KMS-11 (cell line): Measurements from ENCODE around the gene ACAD9.

Source experiments
- H2AFZ ChIP-seq: fragments of 200-600 bp; sonication (generic); 2 replicates; pipeline ENCODE4 v1.6.1; 2016; ENCODE audit warnings: antibody characterized with exemption, mixed run types, low read depth
- H3K27ac ChIP-seq: fragments of 200-600 bp; sonication (generic); 2 replicates; pipeline ENCODE4 v1.6.1; 2016; ENCODE audit warnings: mild to moderate bottlenecking, mixed run types
- H3K27me3 ChIP-seq: fragments of 200-600 bp; sonication (generic); 2 replicates; pipeline ENCODE4 v1.6.1; 2017; ENCODE audit warnings: mild to moderate bottlenecking, low read depth, mixed run types, moderate library complexity; ENCODE audit not compliant: insufficient read depth
- H3K36me3 ChIP-seq: fragments of 200-600 bp; sonication (generic); 2 replicates; pipeline ENCODE4 v1.6.1; 2017; ENCODE audit warnings: mild to moderate bottlenecking, mixed run types; ENCODE audit not compliant: insufficient read depth
- H3K4me1 ChIP-seq: fragments of 200-600 bp; sonication (generic); 2 replicates; pipeline ENCODE4 v1.6.1; 2016; ENCODE audit warnings: mild to moderate bottlenecking, low read depth, mixed run types; ENCODE audit not compliant: poor library complexity, severe bottlenecking
- H3K4me2 ChIP-seq: fragments of 200-600 bp; sonication (generic); 2 replicates; pipeline ENCODE4 v1.7.0; 2016; ENCODE audit warnings: mild to moderate bottlenecking, mixed run types
- H3K4me3 ChIP-seq: fragments of 200-600 bp; sonication (generic); IDR thresholded peaks from 2 replicates; pipeline ENCODE4 v1.6.1; 2017; ENCODE audit warnings: low read depth, low read length, mixed read lengths; ENCODE audit not compliant: insufficient read depth
- H3K79me2 ChIP-seq: fragments of 200-600 bp; sonication (generic); 2 replicates; pipeline ENCODE4 v1.6.1; 2016; ENCODE audit warnings: low read depth, mixed run types; ENCODE audit not compliant: insufficient read depth
- H3K9ac ChIP-seq: fragments of 200-600 bp; sonication (generic); 2 replicates; pipeline ENCODE4 v1.6.1; 2016; ENCODE audit warnings: mild to moderate bottlenecking, mixed run types
- H4K20me1 ChIP-seq: fragments of 200-600 bp; sonication (generic); 2 replicates; pipeline ENCODE4 v1.6.1; 2016; ENCODE audit warnings: mild to moderate bottlenecking, mixed run types; ENCODE audit not compliant: insufficient read depth
- TF ChIP-seq, protein P1 (sequence below): fragments of 200-600 bp; sonication (generic); conservative IDR thresholded peaks from 2 replicates; pipeline ENCODE4 v1.6.1; 2017; ENCODE audit warnings: low read depth, mild to moderate bottlenecking, antibody characterized with exemption, low read length, moderate library complexity, mixed read lengths

Gene ACAD9

DNA sequence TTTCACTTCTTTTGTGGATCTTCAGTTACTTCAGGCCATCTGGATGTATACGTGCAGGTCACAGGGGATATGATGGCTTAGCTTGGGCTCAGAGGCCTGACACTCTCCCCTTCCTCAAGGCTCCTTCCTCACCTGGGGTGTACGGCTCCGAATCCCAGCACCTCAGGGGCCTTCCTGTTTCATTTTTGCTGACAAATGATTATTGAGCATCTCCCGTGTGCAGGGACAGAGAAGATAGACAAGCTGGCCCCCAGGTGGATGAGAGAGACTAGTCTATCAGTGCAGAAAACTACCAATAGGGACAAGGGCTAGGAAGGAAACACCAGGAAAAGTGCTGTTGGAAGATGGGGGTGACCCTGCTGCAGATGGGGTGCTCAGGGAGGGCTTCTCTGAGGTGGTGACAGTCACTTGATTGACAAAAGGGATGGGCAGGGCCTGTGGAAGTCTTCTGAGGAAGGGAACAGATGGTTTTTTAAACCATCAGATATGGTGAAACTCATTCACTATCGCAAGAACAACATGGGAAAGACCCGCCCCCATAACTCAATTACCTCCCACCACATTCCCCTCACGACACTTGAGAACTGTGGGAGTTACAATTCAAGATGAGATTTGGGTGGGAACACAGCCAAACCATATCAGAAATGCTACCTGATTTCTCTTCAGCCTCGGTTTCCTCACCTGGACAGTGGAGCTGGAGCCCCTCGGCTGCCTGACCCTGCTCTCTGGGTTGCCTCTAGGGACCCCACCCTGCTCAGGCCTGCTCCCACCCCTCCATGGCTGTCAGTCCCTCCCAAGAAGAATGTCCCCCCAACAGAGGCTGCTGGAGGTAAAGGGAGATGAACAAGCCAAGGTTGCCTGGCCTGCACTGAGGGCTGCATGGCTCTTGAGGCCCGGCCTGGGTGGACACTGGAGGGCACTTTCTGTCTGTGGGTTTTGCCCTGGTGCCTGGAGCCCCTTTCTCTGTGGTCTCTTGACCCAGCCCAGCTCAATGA, 37.2 kb upstream of the ACAD9 start:
- no peak overlapping the region for H2AFZ ChIP-seq
- peaks cover 17% of the 10 kb centered on the region for H3K4me1 ChIP-seq
- TF ChIP-seq, protein P1, sequence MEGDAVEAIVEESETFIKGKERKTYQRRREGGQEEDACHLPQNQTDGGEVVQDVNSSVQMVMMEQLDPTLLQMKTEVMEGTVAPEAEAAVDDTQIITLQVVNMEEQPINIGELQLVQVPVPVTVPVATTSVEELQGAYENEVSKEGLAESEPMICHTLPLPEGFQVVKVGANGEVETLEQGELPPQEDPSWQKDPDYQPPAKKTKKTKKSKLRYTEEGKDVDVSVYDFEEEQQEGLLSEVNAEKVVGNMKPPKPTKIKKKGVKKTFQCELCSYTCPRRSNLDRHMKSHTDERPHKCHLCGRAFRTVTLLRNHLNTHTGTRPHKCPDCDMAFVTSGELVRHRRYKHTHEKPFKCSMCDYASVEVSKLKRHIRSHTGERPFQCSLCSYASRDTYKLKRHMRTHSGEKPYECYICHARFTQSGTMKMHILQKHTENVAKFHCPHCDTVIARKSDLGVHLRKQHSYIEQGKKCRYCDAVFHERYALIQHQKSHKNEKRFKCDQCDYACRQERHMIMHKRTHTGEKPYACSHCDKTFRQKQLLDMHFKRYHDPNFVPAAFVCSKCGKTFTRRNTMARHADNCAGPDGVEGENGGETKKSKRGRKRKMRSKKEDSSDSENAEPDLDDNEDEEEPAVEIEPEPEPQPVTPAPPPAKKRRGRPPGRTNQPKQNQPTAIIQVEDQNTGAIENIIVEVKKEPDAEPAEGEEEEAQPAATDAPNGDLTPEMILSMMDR: no peak
- H3K9ac ChIP-seq: no peak overlapping the region
- H3K27ac ChIP-seq: no peak overlapping the region
- H4K20me1 ChIP-seq: no peaks in the 10 kb centered on the region
- H3K4me3 ChIP-seq: no peak overlapping the region
- no peaks in the 10 kb centered on the region for H3K27me3 ChIP-seq
- H3K79me2 ChIP-seq: no peaks in the 10 kb centered on the region
- no peak overlapping the region for H3K4me2 ChIP-seq
- no peaks in the 10 kb centered on the region for H3K36me3 ChIP-seq

DNA sequence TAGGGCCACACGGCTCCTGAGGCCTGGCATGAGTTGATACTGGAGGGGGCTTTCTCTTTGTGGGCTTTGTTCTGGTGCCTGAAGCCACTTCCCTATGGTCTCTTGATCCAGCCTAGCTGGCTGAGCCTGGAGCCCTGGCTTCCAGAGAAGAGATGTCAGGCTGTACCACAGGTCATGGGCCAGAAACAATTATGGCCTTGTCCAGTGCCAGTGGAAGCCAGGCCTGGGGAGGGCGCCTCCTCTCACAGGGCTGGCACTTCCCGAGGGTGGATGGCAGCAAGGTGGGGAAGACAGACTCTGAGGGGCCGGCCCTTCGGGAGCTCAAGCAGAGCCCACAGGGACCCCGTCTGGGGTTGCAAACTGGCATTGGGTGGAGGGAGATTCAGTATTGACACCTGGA, 34.9 kb upstream of the ACAD9 start:
- H3K4me2 ChIP-seq: no peak overlapping the region
- H4K20me1 ChIP-seq: no peaks in the 10 kb centered on the region
- no peak overlapping the region for H3K27ac ChIP-seq
- no peaks in the 10 kb centered on the region for H3K27me3 ChIP-seq
- no peak overlapping the region for H3K4me3 ChIP-seq
- no peak overlapping the region for H2AFZ ChIP-seq
- no peaks in the 10 kb centered on the region for H3K36me3 ChIP-seq
- no peaks in the 10 kb centered on the region for H3K79me2 ChIP-seq
- H3K4me1 ChIP-seq: peaks cover 17% of the 10 kb centered on the region
- TF ChIP-seq, protein P1: no peak
- no peak overlapping the region for H3K9ac ChIP-seq

DNA sequence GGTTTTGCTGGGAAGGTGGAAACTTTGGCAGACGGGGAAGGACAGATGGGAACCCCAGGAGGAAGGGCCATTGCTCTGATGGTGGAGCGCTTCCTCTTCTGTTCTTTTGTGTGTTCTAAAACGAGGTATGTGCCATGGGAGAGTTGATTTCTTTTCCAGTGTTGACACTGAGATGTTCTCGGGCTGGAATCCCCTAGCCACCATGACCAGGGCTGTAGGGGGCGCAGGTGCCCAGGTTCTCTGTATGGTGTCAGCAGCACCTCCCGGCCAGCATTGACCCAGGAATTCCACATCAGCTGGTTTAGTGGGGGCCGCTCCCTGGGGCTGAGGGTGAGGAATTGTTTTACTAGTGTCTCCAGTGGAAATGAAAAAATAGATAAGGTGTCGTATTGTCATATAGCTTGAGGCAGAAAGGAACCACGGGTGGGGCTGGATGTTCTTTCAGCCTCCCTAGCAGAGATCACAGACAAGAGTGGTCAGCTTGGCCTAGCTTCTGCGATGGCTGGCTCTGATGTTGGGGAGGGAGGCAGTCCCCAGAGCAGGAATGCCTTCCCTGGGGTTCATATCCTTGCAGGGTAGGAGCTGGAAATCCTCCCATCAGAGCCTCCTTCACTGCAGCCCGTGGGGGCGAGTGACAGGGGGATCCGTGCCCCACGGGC, 34.2 kb upstream of the ACAD9 start:
- Histone ChIP-seq H3K79me2 (no peaks in the 10 kb centered on the region), H3K4me1 (peaks cover 17% of the 10 kb centered on the region), H3K36me3 (no peaks in the 10 kb centered on the region), H3K9ac (no peak overlapping the region), H3K27ac (no peak overlapping the region), H2AFZ (peak overlapping the region; percentile 89), H3K4me2 (peak overlapping the region; percentile 92), H3K27me3 (no peaks in the 10 kb centered on the region), H3K4me3 (no peak overlapping the region), H4K20me1 (no peaks in the 10 kb centered on the region)
- TF ChIP-seq, protein P1: no peak; the same call in 1 of the 2 replicates

DNA sequence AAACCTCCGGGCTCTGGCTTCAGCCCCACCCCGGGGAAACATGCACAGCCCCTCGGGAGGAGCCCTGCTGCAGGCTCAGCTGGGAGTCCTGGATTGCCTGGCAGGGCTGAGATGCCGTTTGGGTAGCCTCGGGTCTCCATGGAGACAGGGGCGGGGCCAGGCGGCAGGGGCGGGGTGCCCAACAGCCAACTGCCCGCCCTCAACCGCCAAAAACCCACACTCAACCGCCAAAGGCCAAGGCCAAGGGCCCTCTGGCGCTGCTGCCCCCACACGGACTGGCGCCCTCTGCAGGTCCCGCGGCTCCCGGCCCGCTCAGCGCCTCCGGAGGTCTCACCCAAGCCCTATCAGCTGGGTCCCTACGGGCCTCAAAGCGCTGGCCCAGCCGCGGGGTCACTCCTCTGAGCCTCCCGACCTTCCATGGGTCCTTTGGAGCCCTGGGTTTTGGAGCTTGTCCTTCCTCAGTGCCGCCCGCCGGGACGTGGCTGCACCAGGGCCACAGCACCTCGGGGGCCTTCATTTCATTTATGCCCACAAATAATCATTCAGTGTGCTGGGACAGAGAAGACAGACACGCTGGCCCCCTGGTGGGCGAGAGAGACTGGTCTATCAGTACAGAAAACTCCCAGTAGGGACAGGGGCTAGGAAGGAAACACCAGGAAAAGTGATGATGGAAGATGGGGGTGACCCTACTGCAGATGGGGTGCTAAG, 33.5 kb upstream of the ACAD9 start:
- Histone ChIP-seq H3K4me1 (peaks cover 17% of the 10 kb centered on the region), H3K4me2 (peak overlapping the region; percentile 92), H3K36me3 (no peaks in the 10 kb centered on the region), H3K79me2 (no peaks in the 10 kb centered on the region), H3K4me3 (peak overlapping the region; percentile 73), H4K20me1 (no peaks in the 10 kb centered on the region), H3K27ac (peak overlapping the region; percentile 63), H3K27me3 (no peaks in the 10 kb centered on the region), H3K9ac (peak overlapping the region; percentile 61), H2AFZ (peak overlapping the region; percentile 89)
- TF ChIP-seq, protein P1: peak; percentile 87
